ENCODE data around the gene XRCC5.

DNA sequence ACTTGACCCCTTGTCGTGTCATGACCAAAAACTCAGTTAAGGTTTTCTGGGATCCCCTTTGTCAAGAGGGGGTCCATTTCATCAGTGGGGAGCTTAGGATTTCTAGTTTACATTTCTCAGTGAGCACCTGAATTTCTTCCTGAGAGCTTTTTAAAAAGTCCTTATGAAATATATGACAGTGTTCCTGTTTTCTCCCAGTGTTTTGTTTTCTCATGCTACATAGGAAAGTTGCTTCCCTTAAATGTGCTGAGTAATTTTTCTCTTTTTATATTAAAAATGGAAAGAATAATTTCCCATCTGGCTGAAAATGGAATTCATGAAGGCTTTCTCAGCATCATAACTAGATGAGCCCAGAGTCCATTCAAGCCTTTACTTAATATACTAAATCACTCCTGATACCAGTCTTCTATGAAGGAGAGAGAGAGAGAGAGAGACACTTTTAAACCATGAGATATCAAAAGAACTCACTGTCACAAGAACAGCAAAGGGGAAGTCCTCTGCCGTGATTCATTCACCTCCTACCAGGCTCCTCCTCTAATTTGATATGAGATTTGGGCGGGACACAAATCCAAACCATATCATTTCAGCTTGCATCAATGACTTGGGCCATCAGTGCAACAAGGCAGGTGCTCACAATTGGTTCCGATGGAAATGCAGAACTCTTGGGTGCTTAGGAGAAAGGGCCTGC, 61.1 kb downstream of the XRCC5 start:
- no peak for TF ChIP-seq EZH2phosphoT487 (conservative IDR thresholded peaks at IDR 0.05; ENCODE audit: low read length)
- TF ChIP-seq, protein P1, sequence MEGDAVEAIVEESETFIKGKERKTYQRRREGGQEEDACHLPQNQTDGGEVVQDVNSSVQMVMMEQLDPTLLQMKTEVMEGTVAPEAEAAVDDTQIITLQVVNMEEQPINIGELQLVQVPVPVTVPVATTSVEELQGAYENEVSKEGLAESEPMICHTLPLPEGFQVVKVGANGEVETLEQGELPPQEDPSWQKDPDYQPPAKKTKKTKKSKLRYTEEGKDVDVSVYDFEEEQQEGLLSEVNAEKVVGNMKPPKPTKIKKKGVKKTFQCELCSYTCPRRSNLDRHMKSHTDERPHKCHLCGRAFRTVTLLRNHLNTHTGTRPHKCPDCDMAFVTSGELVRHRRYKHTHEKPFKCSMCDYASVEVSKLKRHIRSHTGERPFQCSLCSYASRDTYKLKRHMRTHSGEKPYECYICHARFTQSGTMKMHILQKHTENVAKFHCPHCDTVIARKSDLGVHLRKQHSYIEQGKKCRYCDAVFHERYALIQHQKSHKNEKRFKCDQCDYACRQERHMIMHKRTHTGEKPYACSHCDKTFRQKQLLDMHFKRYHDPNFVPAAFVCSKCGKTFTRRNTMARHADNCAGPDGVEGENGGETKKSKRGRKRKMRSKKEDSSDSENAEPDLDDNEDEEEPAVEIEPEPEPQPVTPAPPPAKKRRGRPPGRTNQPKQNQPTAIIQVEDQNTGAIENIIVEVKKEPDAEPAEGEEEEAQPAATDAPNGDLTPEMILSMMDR (IDR thresholded peaks at IDR 0.05; ENCODE audit: insufficient read depth, low read length, poor library complexity, severe bottlenecking), result no peak

Data from SU-DHL-6 (cell line).